NCI-H526 (cell line): ENCODE measurements around the gene WAC.
"Not testable (repeated sequence)": the region's sequence is repeated elsewhere in the genome, so short reads cannot be mapped to it uniquely, and the experiment has no call there.

ENCODE experiments used
- DNase-seq, 2 experiments: peaks; one replicate each; lab custom pipeline; 2025; lab: John Stamatoyannopoulos, UW

WAC gene

DNA sequence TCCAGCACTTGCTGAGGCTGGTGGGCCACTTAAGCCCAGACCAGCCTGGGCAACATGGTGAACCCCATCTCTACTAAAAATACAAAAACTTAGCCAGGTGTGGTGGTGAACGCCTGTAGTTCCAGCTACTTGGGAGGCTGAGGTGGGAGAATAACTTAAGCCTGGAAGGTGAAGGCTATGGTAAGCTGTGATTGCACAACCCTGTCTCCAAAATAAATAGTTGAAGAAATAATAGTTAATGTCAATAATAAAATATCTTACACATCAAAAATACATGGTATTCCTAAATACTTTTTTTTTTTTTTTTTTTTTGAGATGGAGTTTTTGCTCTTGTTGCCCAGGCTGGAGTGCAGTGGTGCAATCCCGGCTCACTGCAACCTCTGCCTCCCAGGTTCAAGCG lies 76.7 kb downstream of the WAC start:
- DNase-seq, result not testable (repeated sequence)

DNA sequence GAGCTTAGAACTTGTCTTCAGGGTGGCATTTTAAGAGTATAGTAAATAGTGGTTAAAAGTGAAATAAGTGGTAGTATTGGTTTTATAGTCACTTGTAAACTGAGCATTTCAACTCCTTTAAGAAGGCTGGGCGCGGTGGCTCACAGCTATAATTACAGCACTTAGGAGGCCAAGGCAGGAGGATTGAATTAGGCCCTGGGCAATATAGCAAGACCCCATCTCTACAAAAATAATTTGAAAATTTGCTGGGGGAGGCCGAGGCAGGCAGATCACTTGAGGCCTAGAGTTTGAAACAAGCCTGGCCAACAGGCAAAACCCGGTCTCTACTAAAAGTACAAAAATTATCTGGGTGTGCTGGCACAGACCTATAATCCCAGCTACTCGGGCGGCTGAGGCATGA lies 80.0 kb downstream of the WAC start:
- no peak for DNase-seq

DNA sequence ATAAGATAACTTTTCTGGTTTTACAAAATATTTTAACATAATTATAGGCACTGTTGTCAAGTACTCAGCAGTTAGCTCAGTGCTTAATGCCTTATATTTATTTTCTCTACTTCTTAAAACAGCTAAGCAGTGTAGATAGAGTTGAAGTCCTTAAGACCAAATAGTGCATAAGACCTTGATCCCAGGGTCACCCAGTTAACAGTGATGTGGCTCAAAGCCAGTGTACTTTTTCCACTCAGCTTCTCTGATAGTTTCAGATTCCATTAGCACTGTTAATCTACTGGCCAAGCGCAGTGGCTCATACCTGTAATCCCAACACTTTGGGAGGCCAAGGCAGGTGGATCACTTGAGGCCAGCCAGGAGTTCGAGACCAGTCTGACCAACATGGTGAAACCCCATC lies 83.6 kb downstream of the WAC start:
- no peak for DNase-seq

DNA sequence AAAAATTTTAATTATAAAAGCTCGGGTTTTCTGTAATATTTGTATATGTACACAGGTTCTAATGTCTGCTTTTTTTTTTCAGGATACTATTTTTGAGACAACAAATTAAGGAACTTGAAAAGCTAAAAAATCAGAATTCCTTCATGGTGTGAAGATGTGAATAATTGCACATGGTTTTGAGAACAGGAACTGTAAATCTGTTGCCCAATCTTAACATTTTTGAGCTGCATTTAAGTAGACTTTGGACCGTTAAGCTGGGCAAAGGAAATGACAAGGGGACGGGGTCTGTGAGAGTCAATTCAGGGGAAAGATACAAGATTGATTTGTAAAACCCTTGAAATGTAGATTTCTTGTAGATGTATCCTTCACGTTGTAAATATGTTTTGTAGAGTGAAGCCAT lies 86.5 kb downstream of the WAC start:
- no peak for DNase-seq

DNA sequence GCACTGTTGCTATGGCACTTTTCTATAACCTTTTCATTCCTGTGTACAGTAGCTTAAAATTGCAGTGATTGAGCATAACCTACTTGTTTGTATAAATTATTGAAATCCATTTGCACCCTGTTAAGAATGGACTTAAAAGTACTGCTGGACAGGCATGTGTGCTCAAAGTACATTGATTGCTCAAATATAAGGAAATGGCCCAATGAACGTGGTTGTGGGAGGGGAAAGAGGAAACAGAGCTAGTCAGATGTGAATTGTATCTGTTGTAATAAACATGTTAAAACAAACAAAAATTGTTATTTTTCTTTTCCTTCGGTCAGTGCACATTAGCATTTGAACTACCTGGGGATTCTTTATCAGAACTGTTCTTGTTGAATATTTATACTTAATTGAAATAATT lies 87.3 kb downstream of the WAC start:
- no peak for DNase-seq

DNA sequence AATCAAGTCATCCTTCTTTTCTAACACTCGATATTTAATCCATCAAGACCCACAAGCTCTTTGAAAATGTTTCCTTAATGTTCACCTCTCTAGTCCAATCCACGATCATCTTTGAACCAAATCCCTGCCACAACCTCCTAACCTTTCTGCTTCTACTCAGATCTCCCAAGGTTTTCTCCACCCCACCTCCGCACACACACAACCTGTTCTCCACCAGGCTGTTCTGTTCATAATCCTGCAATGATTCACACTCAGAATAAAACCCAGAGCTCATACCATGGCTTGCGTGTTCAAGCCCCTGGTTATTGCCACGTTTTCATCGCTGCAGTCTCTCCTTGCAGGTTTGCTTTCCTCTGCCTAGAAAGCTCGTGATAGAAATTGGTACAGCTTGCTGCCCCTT lies 90.6 kb downstream of the WAC start:
- DNase-seq, result no peak

DNA sequence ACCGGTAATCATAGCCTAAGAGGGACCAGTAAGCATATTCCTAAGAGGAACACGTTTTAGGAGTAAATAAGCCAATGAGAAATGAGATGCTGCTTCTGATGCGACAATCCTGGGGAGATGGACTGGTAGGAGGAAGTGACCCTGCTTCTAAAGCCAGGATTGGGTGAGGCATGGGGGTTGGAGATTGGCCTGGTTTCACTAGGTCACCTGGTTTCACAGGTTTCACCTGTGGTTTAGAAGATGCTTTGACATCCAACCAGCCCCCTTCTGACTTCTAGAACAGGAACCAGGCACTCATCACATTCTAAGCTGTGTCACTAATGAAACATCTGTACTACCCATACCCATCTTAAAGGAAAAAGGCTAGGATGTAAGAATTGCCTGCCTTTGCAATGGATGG lies 91.4 kb downstream of the WAC start:
- no peak for DNase-seq

DNA sequence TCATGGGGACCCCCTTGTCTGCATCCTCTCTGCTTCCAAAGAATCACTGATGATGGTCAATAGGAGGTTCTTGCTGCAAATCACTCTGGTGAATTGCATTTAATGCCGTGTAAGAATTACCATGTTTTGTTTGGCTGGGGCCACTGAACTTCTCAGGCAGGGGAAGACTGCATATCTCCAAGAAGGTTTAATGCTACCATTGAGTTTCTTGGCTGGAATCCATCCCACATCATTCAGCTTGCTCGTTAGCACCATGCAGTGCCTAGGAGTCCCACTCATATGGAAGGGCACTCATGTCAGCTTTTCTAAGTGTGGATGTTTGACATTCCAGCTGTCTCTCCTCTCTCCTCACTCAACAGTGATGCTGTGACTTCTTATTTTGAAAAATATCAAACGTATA lies 94.2 kb downstream of the WAC start:
- DNase-seq, result no peak

DNA sequence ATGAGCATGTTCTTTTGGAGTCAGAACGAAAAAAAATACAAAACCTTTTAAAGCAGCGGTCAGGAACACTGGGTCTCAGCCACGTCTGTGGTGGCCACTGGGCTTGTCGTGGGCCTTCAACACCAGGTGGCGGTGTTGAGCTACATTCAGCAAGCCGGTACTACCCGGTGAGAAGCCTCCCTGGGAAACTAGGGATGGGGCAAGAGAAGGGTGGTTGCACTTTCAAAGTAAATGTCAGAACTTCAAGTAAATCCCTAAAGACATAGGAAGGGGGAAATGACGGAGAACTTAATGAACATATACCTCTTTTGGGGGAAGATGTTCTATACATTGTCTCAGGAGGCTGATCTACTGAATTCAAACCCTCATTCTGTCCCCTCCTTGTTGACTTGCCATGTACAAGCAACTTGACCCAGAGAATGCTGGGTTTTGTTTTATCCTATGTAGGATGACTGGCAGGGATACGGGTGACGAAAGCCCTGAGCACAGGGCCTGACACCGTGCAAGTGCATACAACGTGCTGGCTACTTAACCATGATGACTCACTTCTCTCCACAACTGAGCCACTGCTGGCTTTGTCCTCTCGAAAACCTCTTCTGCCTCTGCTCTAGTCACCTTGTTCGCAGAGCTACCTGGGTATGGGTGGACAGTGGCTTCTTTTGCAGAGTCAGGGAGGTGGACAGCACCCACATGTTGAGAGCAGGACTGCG lies 95.4 kb downstream of the WAC start:
- DNase-seq, result peak; percentile 8 to 71

DNA sequence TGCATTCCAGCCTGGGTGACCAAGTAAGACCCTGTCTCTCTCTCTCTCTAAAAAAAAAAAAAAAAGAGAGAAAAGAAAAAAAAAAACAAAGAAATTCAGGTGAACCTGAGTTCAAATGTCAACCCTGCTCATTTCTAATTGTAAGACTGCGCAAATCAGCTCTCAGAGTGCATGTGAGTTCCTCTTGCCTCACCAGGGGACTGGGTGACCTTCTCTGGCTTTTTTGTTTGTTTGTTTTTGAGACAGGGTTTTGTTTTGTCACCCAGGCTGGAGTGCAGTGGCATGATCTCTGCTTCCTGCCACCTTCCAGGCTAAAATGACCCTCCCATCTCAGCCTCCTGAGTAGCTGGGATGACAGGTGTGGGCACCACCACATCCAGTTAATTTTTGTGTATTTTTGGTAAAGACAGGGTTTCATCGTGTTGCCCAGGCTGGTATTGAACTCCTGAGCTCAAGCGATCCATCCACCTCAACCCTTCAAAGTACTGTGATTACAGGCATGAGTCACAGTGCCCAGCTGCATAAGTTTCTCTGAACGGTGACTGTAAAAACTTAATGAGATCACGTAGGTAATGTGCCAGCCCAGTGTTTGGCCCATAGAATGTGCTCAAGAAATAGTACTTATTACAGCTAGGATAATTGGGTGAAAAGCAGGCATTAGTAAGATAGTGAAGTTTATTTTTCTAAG lies 99.1 kb downstream of the WAC start:
- DNase-seq, result no peak

DNA sequence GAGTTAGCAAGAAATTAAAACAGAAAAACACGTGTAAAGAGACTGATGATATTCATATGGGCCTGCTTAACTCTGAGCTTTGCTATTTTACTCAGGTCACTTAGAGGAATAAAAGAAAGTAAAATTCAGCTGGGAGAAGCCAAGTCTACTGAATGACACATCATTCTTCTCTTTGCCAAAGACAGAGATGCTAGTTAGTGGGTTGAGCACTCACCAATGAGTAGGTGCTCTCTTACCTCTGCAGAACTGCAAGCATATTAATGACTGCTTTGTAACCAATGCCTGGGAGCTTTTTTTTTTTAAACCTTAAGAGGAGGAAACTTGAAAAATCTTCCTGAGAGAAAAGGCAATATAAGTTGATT lies 99.6 kb downstream of the WAC start:
- no peak for DNase-seq

DNA sequence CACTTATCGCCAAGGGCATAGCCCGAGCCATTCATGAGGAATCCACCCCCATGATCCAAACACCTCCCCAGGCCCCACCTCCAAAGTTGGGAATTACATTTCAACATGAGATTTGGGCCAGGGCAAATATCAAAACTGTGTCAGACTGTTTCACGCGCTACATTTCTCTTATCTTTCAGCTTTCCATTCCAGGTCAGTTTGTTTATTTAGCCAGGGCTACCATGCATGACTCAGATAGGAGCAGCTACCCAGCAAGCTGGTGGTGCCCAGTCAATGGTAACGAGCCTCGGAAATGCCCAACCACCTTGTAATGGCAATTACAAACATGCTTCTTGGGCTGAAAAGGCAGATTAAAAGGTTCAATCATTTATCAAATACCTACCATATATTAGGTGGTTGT lies 100.8 kb downstream of the WAC start:
- DNase-seq, result no peak

DNA sequence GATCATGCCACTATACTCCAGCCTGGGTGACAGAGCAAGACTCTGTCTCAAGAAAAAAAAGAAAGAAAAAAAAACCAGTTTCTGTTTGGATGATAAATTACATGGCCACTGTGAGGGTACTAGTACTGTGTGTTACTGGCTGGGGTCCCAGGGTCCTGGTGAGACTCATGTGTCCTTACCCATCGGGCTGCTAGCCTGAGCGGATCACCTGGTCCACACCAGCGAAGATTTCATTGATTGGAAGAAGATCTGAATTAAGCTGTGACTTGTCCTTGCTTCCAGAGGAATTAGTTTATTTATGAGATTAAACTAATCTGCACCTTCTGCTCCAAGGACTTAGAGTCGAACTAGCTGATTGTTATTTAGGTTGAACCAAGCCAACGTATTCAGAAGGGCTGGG lies 104.4 kb downstream of the WAC start:
- no peak for DNase-seq

DNA sequence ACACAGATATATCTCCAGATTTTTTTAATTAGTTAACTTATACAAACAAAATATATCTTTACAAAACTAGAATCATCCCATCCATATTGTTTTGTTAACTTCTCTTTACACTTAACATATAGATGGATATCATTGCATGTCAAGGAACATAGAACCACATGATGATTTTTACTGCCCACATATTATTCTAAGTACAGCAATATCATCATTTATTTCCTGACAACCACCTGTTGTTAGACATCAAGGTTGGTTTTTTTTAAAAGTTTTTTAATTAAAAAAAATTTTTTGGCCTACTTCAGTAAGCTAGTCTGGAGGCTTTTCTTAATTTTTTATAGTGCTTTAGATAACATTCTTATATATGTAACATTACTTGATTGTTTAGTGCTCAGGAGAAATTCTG lies 105.5 kb downstream of the WAC start:
- no peak for DNase-seq

DNA sequence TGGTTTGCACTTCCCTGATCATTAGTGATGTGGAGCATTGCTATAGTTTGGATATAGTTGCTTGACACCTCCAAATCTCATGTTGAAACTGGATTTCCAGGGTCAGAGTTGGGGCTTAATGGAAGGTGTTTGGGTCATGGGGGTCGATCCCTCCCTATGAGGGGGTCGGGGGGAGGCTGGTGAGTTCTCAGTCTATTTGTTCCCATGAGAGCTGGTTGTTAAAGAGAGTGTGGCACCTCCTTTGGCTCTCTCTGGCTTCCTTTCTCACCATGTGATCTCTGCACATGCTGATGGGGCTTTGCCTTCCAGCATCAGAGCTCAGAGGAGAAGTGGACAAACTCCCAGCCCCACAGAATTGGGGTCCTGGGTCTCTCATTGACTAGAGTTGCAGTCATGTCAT lies 107.6 kb downstream of the WAC start:
- DNase-seq, result no peak

DNA sequence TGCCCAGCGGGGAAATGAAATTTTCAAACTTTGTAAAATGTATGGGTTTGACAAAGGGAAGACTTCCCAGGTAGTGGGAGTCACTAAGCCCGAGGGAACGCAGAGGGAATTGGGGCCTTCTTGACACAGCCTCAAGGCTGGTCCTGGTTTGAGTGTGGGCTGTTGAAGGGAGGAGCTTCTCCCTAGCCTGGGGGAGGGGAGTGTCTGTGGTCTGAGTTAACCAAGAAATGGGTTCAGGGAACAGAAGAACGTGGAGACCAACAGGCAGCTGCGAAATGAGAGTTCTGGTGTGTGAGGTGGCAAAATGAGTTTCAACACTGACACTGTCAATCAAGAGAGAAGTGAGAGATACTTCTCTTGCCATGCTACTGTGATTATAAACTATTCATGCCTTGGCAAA lies 111.7 kb downstream of the WAC start:
- no peak for DNase-seq

DNA sequence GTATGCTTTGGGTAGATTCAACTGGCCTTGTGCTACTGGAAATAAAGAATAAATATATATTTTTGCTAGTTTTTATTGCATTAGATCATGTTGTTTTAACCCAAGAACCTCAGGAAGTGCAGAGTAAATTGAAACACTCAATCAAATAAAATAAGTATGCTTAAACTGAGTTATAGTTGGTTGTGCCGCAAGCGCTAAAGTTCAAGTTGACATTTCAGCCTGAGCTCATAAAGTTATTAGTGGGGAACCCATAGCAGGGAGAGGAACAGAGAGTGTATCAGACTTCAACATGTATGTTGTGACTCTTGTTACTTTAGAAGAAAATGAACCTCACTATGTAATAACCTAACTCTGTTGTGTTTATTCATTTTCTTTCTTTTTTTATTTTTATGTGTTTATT lies 119.2 kb downstream of the WAC start:
- no peak for DNase-seq

DNA sequence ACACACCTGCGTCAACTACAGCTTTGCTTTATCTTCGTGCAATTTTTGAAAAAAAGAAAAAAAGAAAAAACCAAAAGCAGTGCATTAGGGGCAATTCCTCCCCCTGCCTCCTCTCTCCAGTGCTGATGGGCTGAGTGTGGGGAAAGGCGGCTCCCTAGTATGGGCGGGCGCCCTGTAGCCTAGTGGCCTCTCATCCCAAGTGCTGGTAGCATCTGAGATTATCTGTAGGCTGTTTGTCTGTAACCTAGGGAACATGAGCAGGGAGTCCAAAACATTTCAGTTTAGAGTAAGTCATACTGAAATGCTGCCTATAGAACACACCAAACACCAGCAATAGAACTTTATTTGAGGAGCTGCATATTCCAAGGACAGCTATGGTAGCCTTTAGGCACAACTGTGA lies 119.8 kb downstream of the WAC start:
- no peak for DNase-seq

DNA sequence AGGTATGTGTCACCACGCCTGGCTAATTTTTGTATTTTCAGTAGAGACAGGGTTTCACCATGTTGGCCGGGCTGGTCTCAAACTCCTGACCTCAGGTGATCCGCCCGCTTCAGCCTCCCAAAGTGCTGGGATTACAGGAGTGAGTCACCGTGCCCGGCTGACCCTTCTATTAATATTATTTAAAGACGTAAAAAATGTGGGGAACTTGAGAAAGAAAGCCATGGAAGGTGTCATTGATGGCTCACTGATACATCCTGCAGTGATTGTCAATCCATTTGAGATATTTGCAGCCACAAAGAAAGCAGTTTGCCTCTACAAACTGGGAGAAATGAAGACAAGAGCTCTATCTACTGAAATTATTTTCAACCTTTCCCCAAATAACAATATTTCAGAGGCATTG lies 125.9 kb downstream of the WAC start:
- not testable (repeated sequence) for DNase-seq

DNA sequence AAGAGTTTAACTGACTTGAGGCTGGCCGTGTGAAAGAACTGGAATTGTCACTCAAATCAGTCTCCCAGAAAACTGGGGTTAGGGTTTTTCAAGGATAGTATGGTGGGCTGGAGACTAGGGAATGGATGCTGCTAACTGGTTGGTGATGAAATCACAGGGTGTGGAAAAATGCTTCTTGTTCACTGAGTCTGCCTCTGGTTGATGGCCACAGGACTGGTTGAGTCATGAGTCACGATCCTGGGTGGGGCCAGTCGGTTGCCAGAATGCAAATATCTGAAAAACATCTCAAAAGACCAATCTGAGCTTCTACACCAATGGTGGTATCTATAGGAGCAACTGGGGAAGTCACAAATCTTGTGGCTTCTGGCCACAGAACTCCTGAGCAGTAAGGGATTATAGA lies 128.1 kb downstream of the WAC start:
- no peak for DNase-seq

DNA sequence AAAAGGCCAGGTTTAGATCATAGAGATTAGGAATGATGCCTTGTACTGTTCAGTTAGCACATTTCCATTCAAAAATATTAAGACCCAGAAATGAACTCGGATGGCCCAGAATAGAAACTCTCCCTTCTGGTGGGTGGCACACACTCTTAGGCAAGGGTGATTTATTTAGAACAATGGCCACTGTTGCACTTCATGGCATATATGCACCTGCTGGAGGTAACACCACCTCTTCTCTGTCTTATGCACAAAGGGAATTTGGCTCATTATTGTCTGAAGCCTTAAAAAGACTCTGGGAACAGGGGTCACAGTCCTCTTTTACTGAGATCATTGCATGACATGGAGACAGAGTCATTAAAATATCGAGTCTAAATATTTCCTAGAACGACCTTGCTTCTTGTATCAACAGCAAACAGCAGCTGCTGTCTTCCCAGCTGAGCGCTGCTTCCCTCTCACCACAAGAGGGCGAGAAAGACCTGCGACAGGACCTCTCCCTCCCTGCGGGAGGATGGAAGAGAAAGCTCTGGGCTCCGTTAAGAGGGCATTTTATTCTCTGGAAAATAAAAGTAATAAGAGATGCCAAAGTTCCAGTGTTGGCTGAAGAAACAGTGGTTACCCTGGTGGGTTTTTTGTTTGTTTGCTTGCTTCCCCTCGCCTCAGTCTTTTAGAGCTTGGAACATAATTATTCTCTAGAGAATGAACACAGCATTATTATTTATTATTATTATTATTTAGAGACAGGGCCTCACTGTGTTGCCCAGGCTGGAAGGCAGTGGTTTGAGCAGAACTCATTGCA lies 130.9 kb downstream of the WAC start:
- DNase-seq, result peak; percentile 41 to 70

DNA sequence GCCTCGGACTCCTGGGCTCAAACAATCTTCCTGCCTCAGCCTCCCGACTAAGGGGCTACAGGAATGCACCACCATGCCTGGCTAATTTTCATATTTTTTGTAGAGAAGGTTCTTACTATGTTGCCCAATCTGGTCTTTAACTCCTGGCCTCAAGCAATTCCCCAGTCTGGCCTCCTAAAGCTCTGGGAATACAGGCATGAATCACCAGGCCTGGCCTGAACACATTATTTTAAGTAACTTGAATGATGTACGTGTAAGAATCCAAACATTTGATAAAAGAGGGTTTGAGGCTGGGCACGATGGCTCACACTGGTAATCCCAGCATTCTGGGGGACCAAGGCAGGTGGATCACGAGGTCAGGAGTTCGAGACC lies 131.4 kb downstream of the WAC start:
- DNase-seq, result no peak

DNA sequence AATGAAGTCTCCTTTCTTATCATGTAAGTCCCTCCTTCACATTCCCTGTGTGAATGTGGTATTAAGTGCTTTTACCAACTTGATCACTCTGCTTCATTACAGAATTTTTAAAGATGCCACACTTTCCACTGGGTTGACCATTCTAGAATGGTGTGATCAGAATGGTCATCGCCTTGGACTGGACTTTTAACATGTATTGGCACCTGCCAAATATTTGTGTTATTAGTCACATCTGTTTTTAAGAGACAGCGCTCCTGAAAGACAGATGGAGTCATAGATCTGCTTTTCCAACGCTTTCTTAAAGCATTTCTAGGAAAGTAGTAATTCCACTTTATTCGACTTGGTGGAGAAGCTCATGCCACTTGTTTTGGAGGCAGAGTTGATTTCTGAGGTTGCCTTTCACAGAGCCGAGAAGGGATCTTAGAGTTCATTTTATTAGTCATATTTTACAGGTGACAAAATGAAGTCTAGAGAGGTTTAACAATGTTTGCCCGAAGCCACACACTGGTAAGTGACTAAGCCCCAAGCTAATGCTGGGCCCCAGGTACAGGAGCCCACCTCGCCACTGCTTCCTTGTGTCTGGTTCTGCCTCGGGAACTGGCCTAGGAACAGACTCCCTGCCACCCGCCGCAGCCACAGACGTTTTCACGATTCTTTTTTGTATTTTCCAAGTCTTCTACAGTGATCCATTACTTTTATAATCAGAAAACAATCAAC lies 134.0 kb downstream of the WAC start:
- DNase-seq, result no peak
